BLaER1 (cell line): Measurements from ENCODE around the gene SPPL2B.
"Not testable (repeated sequence)": the region's sequence is repeated elsewhere in the genome, so short reads cannot be mapped to it uniquely, and the experiment has no call there.

Source experiments
- H3K27ac ChIP-seq: shearing (Covaris generic); formaldehyde crosslinking; 2 replicates; pipeline ENCODE4 v1.8.1; 2022
- H3K27me3 ChIP-seq: shearing (Covaris generic); formaldehyde crosslinking; 2 replicates; pipeline ENCODE4 v1.8.1; 2022
- H3K36me3 ChIP-seq: shearing (Covaris generic); formaldehyde crosslinking; 2 replicates; pipeline ENCODE4 v1.8.1; 2022
- H3K4me1 ChIP-seq: shearing (Covaris generic); formaldehyde crosslinking; 2 replicates; pipeline ENCODE4 v1.8.1; 2022
- H3K4me2 ChIP-seq: shearing (Covaris generic); formaldehyde crosslinking; 2 replicates; pipeline ENCODE4 v1.8.1; 2022
- H3K4me3 ChIP-seq: shearing (Covaris generic); formaldehyde crosslinking; 2 replicates; pipeline ENCODE4 v1.8.1; 2022
- H3K9ac ChIP-seq: shearing (Covaris generic); formaldehyde crosslinking; 2 replicates; pipeline ENCODE4 v1.8.1; 2022
- H3K9me3 ChIP-seq: shearing (Covaris generic); formaldehyde crosslinking; 2 replicates; pipeline ENCODE4 v1.8.1; 2022
- H4K20me1 ChIP-seq: shearing (Covaris generic); formaldehyde crosslinking; 2 replicates; pipeline ENCODE4 v1.8.1; 2022
- Cebpa-rat ChIP-seq: shearing (Covaris generic); IDR thresholded peaks from 2 replicates; pipeline ENCODE4 v1.8.1; 2022

Gene SPPL2B

DNA sequence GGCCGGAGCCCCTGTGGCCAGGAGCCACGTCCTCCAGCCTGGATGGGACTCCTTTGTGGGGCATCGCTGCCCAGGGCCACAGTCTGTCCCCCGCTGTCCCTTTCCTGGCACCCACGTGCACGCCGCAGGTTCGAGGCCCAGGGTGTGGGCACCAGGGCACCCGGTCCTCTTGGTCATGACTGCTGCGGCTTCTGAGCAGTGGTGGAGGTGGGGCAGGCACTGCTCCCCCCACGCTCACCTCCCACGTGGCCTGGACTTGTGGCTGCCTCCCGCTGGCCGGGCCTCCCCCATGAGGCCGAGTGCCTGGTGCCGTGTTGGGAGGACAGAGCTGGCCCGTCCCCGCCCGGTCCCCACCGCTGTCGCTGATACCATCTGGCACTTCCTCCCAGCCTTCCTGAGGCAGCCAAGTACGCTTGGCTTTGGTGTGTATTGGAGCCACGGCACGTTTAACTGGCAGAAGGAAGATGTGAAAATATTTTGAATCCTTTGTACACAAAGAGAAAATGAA, 12.8 kb downstream of the SPPL2B start:
- Histone ChIP-seq H3K9me3 (no peaks in the 10 kb centered on the region), H3K27ac (peak overlapping the region; percentile 82), H3K4me2 (peak overlapping the region; percentile 79), H3K4me1 (peaks cover 75% of the 10 kb centered on the region), H3K4me3 (peak overlapping the region; percentile 28; the same call in 1 of the 2 replicates), H3K27me3 (no peaks in the 10 kb centered on the region), H3K9ac (peak overlapping the region; percentile 71), H3K36me3 (peaks cover 79% of the 10 kb centered on the region), H4K20me1 (peaks cover 51% of the 10 kb centered on the region)
- TF ChIP-seq Cebpa-rat: no peak

DNA sequence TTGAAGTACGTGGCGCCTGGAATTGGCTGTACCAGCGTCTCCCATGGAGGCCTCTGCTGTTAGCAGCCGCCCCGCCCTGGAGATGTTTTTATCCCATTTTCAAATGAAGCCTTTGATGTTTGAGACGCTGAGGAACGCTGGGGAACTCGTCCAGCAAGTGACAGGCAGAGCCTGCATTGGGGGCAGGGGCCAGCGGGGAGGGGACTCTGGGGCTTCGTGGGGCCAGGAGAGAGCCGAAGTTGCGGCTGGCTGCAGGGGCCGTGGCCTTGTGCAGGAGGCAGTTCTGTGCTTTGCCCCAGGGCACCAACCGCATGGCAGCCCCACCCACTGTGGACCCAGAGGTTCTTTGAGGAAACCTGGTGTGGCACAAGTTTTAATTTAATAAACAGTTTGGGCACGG, 13.5 kb downstream of the SPPL2B start:
- H3K36me3 ChIP-seq: peaks cover 86% of the 10 kb centered on the region
- peaks cover 68% of the 10 kb centered on the region for H3K4me1 ChIP-seq
- no peaks in the 10 kb centered on the region for H3K9me3 ChIP-seq
- TF ChIP-seq Cebpa-rat: no peak
- no peak overlapping the region for H3K4me3 ChIP-seq
- H3K9ac ChIP-seq: peak overlapping the region; percentile 71
- H3K27me3 ChIP-seq: no peaks in the 10 kb centered on the region
- peak overlapping the region; percentile 82 for H3K27ac ChIP-seq
- peaks cover 44% of the 10 kb centered on the region for H4K20me1 ChIP-seq
- peak overlapping the region; percentile 79 for H3K4me2 ChIP-seq

DNA sequence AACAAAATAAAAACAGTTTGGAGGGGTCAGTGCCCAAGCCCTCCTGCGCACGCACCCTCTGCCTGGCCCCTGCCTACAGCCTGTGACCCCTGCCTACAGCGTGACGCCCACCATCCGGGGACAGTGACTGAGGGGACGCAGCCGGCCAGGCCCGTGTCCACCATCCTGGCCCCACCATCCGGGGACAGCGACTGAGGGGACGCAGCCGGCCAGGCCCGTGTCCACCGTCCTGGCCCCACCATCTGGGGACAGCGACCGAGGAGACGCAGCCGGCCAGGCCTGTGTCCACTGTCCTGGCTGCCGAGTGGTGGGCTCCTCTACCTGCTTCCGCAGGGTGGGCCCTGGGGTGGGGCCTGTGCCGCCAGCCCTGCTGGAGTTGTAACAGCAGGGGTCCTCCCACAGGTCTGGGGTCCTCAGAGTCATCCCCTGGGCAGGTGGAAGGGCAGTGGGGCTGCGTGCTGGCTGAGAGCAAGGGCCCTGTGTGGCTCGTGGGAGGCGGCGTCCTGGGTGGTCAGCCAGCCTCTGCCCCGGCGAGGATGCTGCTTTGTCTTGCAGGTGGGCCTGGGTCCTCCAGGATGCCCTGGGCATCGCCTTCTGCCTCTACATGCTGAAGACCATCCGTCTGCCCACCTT, 14.3 kb downstream of the SPPL2B start:
- Histone ChIP-seq H3K36me3 (peaks cover 87% of the 10 kb centered on the region), H4K20me1 (peaks cover 36% of the 10 kb centered on the region), H3K4me1 (peaks cover 60% of the 10 kb centered on the region), H3K27me3 (no peaks in the 10 kb centered on the region), H3K9me3 (no peaks in the 10 kb centered on the region), H3K4me3 (no peak overlapping the region), H3K9ac (no peak overlapping the region), H3K4me2 (no peak overlapping the region; the same call in 1 of the 2 replicates), H3K27ac (peak overlapping the region; percentile 26; the same call in 1 of the 2 replicates)
- no peak for TF ChIP-seq Cebpa-rat

DNA sequence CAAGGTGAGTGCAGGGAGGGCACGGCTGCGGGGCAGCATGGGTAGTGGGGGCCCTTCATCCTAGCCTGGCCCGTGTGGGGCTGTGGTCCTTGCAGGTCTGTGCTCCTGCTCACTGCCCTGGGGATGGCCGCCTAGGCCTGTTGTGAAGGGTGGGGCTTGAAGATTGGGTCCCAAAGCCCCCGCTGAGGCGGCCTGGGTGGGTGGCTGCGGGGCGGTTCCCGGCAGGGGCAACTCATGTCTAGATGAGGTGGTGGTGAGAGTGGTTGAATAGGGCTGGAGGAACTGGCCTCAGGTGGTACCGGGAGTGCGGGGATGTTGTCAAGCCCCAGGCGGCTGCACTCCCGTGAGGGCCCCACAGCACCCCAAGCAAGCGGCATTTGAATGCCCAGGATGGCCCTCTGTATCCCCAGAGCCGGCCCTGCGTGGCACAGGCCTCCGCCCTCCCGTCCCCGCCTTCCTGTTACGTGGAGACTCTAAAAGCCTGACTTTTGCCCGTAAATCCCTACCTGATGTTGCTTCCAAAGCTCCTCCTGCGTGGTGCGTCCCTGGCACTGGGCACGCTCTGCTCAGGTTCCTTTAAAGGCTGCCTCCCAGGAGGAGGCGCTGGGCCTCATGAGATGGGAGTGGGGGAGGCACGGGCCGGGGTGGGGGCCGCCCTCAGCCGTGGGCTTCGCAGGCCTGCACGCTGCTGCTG, 15.0 kb downstream of the SPPL2B start:
- Histone ChIP-seq H3K27me3 (no peaks in the 10 kb centered on the region), H3K9ac (no peak overlapping the region), H3K4me2 (no peak overlapping the region), H4K20me1 (peaks cover 30% of the 10 kb centered on the region), H3K4me1 (peaks cover 53% of the 10 kb centered on the region), H3K27ac (0 out of 2 replicates have a peak overlapping the region, but pooled peaks have one; percentile 26), H3K4me3 (no peak overlapping the region), H3K9me3 (no peaks in the 10 kb centered on the region), H3K36me3 (peaks cover 83% of the 10 kb centered on the region)
- no peak for TF ChIP-seq Cebpa-rat

DNA sequence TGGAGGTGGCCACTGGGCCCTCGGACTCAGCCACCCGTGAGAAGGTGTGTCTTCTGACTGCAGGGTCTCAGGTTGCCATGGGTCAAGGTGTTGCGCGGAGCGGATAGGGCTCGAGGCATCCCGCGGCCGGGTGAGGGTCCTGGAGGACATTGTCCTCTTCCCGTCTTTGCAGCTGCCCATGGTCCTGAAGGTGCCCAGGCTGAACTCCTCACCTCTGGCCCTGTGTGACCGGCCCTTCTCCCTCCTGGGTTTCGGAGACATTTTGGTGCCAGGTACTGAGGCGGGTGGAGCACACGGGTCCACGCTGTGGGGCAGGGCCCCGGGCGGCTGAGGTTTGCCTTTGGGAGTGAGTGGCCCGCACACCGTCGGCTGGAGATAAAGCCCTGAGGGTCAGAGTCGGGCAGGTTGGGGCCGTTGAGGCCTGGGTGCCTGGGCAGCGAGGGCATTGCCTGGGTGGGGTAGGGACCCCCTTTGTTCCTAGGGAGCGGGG, 15.9 kb downstream of the SPPL2B start:
- no peaks in the 10 kb centered on the region for H3K9me3 ChIP-seq
- no peak overlapping the region for H3K4me3 ChIP-seq
- no peaks in the 10 kb centered on the region for H3K27me3 ChIP-seq
- H4K20me1 ChIP-seq: peaks cover 20% of the 10 kb centered on the region
- no peak for TF ChIP-seq Cebpa-rat
- peak overlapping the region; percentile 37; the same call in 1 of the 2 replicates for H3K4me2 ChIP-seq
- peaks cover 80% of the 10 kb centered on the region for H3K36me3 ChIP-seq
- peaks cover 48% of the 10 kb centered on the region for H3K4me1 ChIP-seq
- peak overlapping the region; percentile 35 for H3K27ac ChIP-seq
- no peak overlapping the region for H3K9ac ChIP-seq

DNA sequence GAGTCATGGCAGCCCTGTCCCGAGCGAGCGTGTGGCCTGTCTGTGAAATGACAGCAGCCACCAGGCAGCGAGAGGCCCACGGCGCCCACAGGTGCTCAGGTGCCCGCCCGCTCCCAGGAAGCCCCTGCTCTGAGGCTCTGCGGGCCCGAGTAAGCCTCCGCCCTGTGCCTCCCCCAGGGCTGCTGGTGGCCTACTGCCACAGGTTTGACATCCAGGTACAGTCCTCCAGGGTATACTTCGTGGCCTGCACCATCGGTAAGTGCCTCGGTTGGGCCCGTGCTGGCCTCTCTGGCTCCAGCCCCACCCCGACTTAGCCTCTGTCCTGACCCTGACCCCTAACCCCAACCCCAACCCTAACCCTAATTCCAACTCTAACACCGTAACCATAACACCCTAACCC, 16.6 kb downstream of the SPPL2B start:
- no peak overlapping the region for H3K9ac ChIP-seq
- peak overlapping the region; percentile 37; the same call in 1 of the 2 replicates for H3K4me2 ChIP-seq
- no peak overlapping the region for H3K4me3 ChIP-seq
- H3K27me3 ChIP-seq: no peaks in the 10 kb centered on the region
- TF ChIP-seq Cebpa-rat: no peak
- H3K36me3 ChIP-seq: peaks cover 80% of the 10 kb centered on the region
- H3K27ac ChIP-seq: peak overlapping the region; percentile 35
- H3K9me3 ChIP-seq: no peaks in the 10 kb centered on the region
- H3K4me1 ChIP-seq: peaks cover 48% of the 10 kb centered on the region
- H4K20me1 ChIP-seq: peaks cover 13% of the 10 kb centered on the region

DNA sequence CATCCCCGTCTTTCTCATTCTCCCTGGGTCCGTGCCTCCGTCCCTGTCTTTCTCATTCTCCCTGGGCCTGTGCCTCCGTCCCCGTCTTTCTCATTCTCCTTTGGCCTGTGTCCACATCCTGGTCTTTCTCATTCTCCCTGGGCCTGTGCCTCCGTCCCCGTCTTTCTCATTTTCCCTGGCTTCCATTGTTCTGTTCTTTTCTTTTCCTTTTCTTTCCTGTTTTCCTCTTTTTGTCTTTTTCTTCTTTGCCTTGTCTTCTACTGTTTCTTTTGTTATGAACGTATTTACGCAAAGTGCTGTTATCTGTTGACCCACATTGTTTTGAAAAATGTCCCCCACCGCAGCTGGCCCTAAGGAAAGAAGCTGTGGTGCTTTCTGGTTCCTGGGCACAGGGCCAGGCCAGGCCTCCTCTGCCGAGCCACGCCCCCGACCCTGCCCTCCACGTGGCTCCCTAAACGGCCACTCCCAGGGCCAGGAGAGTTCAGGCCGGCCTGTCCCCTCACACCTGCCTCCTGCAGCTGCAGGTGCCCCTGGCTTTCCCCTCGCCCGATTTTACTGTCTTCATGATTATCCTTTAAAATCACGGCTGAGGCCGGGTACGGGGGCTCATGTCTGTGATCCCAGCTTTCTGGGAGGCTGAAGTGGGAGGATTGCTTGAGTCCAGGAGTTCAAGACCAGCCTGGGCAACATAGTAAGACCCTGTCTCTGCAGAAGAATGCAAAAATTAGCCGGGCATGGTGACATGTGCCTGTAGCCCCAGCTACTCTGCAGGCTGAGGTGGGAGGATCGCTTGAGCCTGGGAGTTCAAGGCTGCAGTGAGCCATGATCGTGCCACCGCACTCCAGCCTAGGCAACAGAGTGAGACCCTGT, 17.5 kb downstream of the SPPL2B start:
- Histone ChIP-seq H3K4me3 (no peak overlapping the region), H3K36me3 (peaks cover 80% of the 10 kb centered on the region), H3K4me1 (peaks cover 39% of the 10 kb centered on the region), H3K27me3 (no peaks in the 10 kb centered on the region), H3K9me3 (no peaks in the 10 kb centered on the region), H3K27ac (peak overlapping the region; percentile 41; the same call in 1 of the 2 replicates), H3K4me2 (peak overlapping the region; percentile 37), H4K20me1 (peaks cover 4% of the 10 kb centered on the region), H3K9ac (no peak overlapping the region)
- no peak for TF ChIP-seq Cebpa-rat

DNA sequence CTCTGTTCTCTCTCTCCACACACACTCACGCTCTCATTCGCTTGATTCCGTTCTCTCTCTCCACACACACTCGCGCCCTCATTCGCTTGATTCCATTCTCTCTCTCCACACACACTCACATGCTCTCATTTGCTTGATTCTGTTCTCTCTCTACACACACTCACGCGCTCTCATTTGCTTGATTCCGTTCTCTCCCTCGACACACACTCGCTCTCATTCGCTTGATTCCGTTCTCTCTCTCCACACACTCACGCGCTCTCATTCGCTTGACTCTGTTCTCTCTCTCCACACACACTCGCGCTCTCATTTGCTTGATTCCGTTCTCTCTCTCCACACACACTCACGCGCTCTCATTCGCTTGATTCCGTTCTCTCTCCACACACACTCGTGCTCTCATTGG, 21.3 kb downstream of the SPPL2B start:
- H3K4me1 ChIP-seq: peaks cover 17% of the 10 kb centered on the region
- H3K9ac ChIP-seq, H3K27ac ChIP-seq, H3K27me3 ChIP-seq, H3K4me2 ChIP-seq, H3K9me3 ChIP-seq, H3K4me3 ChIP-seq: not testable (repeated sequence)
- peaks cover 82% of the 10 kb centered on the region for H3K36me3 ChIP-seq
- H4K20me1 ChIP-seq: peaks cover 28% of the 10 kb centered on the region

DNA sequence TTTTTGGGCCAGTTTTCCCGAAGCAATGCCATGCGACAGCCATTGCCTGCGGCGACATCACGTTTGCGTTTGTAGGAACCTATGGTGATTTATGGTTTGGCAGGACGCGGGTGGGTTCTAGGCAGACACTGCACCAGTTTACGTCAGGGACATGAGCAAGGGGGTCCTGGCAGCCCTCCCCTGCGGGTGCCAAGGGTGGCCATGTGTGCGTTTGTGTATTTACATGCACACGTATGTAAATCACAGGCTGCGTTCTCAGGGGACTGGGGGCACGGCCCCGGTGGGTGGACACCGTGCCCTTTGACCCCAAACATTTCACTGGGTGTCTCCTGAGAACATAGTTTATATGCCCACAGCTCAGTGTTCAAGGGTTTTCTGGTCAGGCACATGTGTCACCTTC, 22.2 kb downstream of the SPPL2B start:
- peaks cover 80% of the 10 kb centered on the region for H3K36me3 ChIP-seq
- H3K4me3 ChIP-seq: no peak overlapping the region
- H4K20me1 ChIP-seq: peaks cover 36% of the 10 kb centered on the region

More for the DNA sequence above, 22.2 kb downstream of the SPPL2B start:
- Histone ChIP-seq H3K9ac (no peak overlapping the region), H3K9me3 (no peaks in the 10 kb centered on the region), H3K27me3 (no peaks in the 10 kb centered on the region), H3K4me1 (peaks cover 17% of the 10 kb centered on the region), H3K4me2 (no peak overlapping the region), H3K27ac (no peak overlapping the region)
- no peak for TF ChIP-seq Cebpa-rat
